Keratinocyte (primary cell): ENCODE results near the gene LBHD1. TPM values are rescaled to one million over a fixed set of nuclear protein-coding genes. Genes with fewer than 3 reads are reported as not detected.
"Not testable (repeated sequence)": the region's sequence is repeated elsewhere in the genome, so short reads cannot be mapped to it uniquely, and the experiment has no call there.

Experiments
- DNase-seq: peaks from one replicate; pipeline ENCODE4 v3.0.0-alpha.2; 2011; ENCODE audit warnings: low read depth, missing footprints, low spot score
- FAIRE-seq: peaks from 2 replicates; lab custom pipeline; 2011; peaks lifted over from hg19 to GRCh38; lab: Jason Lieb, UNC
- H2AFZ ChIP-seq: 2 replicates; pipeline ENCODE4 v1.6.0; 2012; ENCODE audit warnings: low read length, control low read depth, inconsistent platforms; ENCODE audit not compliant: control insufficient read depth
- H3K27ac ChIP-seq: 2 replicates; pipeline ENCODE4 v1.5.1; 2011; ENCODE audit warnings: low read length; ENCODE audit not compliant: control insufficient read depth, insufficient read depth
- H3K27me3 ChIP-seq: 3 replicates; pipeline ENCODE4 v1.6.0; 2011; ENCODE audit warnings: low read length; ENCODE audit not compliant: control insufficient read depth, insufficient read depth; ENCODE audit errors: extremely low read depth
- H3K36me3 ChIP-seq, 2 experiments: 2 replicates in 1 of 2; 3 replicates in 1 of 2; pipeline ENCODE4 v1.5.1; 2011; ENCODE audit warnings: low read length in 2 of 2, mild to moderate bottlenecking in 1 of 2; ENCODE audit not compliant: control insufficient read depth in 2 of 2, insufficient read depth in 2 of 2; ENCODE audit errors: extremely low read depth in 1 of 2
- H3K4me1 ChIP-seq: 3 replicates; pipeline ENCODE4 v1.5.1; 2011; ENCODE audit warnings: low read length; ENCODE audit not compliant: control insufficient read depth, insufficient read depth; ENCODE audit errors: extremely low read depth
- H3K4me2 ChIP-seq: 3 replicates; pipeline ENCODE4 v1.6.0; 2011; ENCODE audit warnings: low read depth, low read length; ENCODE audit not compliant: control insufficient read depth, insufficient read depth; ENCODE audit errors: extremely low read depth
- H3K4me3 ChIP-seq, 3 experiments: fragments of 200-600 bp in 1 of 3; sonication (generic) in 1 of 3; 2 replicates in 2 of 3; 3 replicates in 1 of 3; pipeline ENCODE4 v1.5.1; 2011 to 2016; ENCODE audit warnings: low read length in 3 of 3, mild to moderate bottlenecking in 3 of 3, control low read depth in 2 of 3, inconsistent platforms in 1 of 3, low read depth in 1 of 3, mixed read lengths in 1 of 3, mixed run types in 1 of 3, moderate library complexity in 1 of 3; ENCODE audit not compliant: control insufficient read depth in 2 of 3, insufficient read depth in 2 of 3; ENCODE audit errors: extremely low read depth in 1 of 3
- H3K79me2 ChIP-seq: 2 replicates; pipeline ENCODE4 v1.6.0; 2012; ENCODE audit warnings: low read length; ENCODE audit not compliant: control insufficient read depth, insufficient read depth
- H3K9ac ChIP-seq: 3 replicates; pipeline ENCODE4 v1.6.0; 2011; ENCODE audit warnings: low read length; ENCODE audit not compliant: control insufficient read depth, insufficient read depth; ENCODE audit errors: extremely low read depth
- H3K9me1 ChIP-seq: 3 replicates; pipeline ENCODE4 v1.6.0; 2011; ENCODE audit warnings: low read length; ENCODE audit not compliant: control insufficient read depth, insufficient read depth; ENCODE audit errors: extremely low read depth
- H3K9me3 ChIP-seq: 2 replicates; pipeline ENCODE4 v1.5.1; 2012; ENCODE audit warnings: low read depth, low read length; ENCODE audit not compliant: control insufficient read depth
- H4K20me1 ChIP-seq: 3 replicates; pipeline ENCODE4 v1.6.0; 2011; ENCODE audit warnings: low read length; ENCODE audit not compliant: control insufficient read depth, insufficient read depth; ENCODE audit errors: extremely low read depth
- CTCF ChIP-seq, 3 experiments: IDR thresholded peaks in 1 of 3; conservative IDR thresholded peaks in 1 of 3; optimal IDR thresholded peaks in 1 of 3; 2 replicates in 2 of 3; 3 replicates in 1 of 3; pipeline versions ENCODE3 to v1.5.1; 2011; ENCODE audit warnings: low read length in 3 of 3, mild to moderate bottlenecking in 3 of 3, moderate library complexity in 2 of 3, control low read depth in 1 of 3, inconsistent platforms in 1 of 3; ENCODE audit not compliant: insufficient read depth in 2 of 3; ENCODE audit errors: extremely low read depth in 1 of 3
- EZH2 ChIP-seq: IDR thresholded peaks from one replicate; pipeline ENCODE4 v1.6.1; 2012; ENCODE audit warnings: inconsistent platforms, mild to moderate bottlenecking, low read length, moderate library complexity
- dilution Hi-C: fragments of 300-500 bp; cut with MboI; formaldehyde crosslinking; loops from one replicate; pipeline ENCODE4 v1.7.0; 2020; ENCODE audit warnings: low sequenced_read_pairs; ENCODE audit not compliant: extremely low pct_ligation_motif_present
- polyA plus RNA-seq, 5 experiments: library from polyadenylated mRNA; depleted of rRNA in 3 of 5; stranded (reverse) in 3 of 5; stranded (forward) in 1 of 5; unstranded in 1 of 5; fragments of >200 nt; gene quantifications; 1 replicate in 1 of 5; 2 replicates in 3 of 5; 3 replicates in 1 of 5; pipeline versions ENCODE4 v1.2.1 to v1.2.3, GENCODE V29; 2011 to 2012; ENCODE audit warnings: missing spikeins in 2 of 5, low read depth in 1 of 5, low replicate concordance in 1 of 5

LBHD1 gene
- polyA plus RNA-seq, 1 donor (not counting 4 experiments of a cell fraction or from before 2014, with no cell fraction given) = 4.9 TPM

- Histone ChIP-seq H3K4me1 (peaks cover 36% of the 10 kb centered on the region), H3K9ac (peak overlapping the region; percentile 86), H3K27me3 (no peaks in the 10 kb centered on the region), H2AFZ (peak overlapping the region; percentile 92), H4K20me1 (no peaks in the 10 kb centered on the region), H3K9me1 (no peaks in the 10 kb centered on the region), H3K79me2 (no peaks in the 10 kb centered on the region), H3K9me3 (no peaks in the 10 kb centered on the region), H3K4me3 (peak overlapping the region; percentile 59 to 95 (median 72)), H3K36me3 (peaks cover 2 to 11% of the 10 kb centered on the region in 2 experiments), H3K4me2 (peak overlapping the region; percentile 99), H3K27ac (peak overlapping the region; percentile 87)
- TF ChIP-seq CTCF (optimal IDR thresholded peaks at IDR 0.05 in 1 of 3, IDR thresholded peaks at IDR 0.05 in 1 of 3, conservative IDR thresholded peaks at IDR 0.05 in 1 of 3; ENCODE audit: extremely low read depth in 1 of 3, insufficient read depth in 2 of 3, low read length in 3 of 3) (no peak), EZH2 (no peak)
- DNase-seq (peak; percentile 73), FAIRE-seq (no peak)
- dilution Hi-C loops = no loop called here
Measured at GRCh38 chr11:62705880-62706849, 34.1 kb upstream of the LBHD1 start.

- Histone ChIP-seq H4K20me1 (no peaks in the 10 kb centered on the region), H3K4me3 (peak overlapping the region; percentile 59 to 95 (median 72)), H3K27me3 (no peaks in the 10 kb centered on the region), H3K36me3 (peaks cover 2 to 8% of the 10 kb centered on the region in 2 experiments), H3K27ac (peak overlapping the region; percentile 87), H2AFZ (peak overlapping the region; percentile 92), H3K4me2 (peak overlapping the region; percentile 99), H3K79me2 (no peaks in the 10 kb centered on the region), H3K9me3 (no peaks in the 10 kb centered on the region), H3K4me1 (peaks cover 36% of the 10 kb centered on the region), H3K9ac (peak overlapping the region; percentile 86), H3K9me1 (no peaks in the 10 kb centered on the region)
- dilution Hi-C loops = no loop called here
- FAIRE-seq = no peak
- no peak for DNase-seq
- TF ChIP-seq EZH2 = no peak
- TF ChIP-seq CTCF (optimal IDR thresholded peaks at IDR 0.05 in 1 of 3, IDR thresholded peaks at IDR 0.05 in 1 of 3, conservative IDR thresholded peaks at IDR 0.05 in 1 of 3; ENCODE audit: extremely low read depth in 1 of 3, insufficient read depth in 2 of 3, low read length in 3 of 3) = peak in 2 of 3 experiments; percentile 13 to 26
Measured at GRCh38 chr11:62705413-62705812, 33.3 kb upstream of the LBHD1 start.

GRCh38 chr11:62703921-62704320 lies 31.9 kb upstream of the LBHD1 start:
- H2AFZ ChIP-seq, H3K79me2 ChIP-seq, H3K27me3 ChIP-seq, H3K9me3 ChIP-seq, H3K36me3 ChIP-seq, H3K9me1 ChIP-seq, DNase-seq, H3K4me3 ChIP-seq, H3K9ac ChIP-seq, H3K4me2 ChIP-seq, dilution Hi-C loops, H4K20me1 ChIP-seq, FAIRE-seq, H3K27ac ChIP-seq: not testable (repeated sequence)
- H3K4me1 ChIP-seq = peaks cover 25% of the 10 kb centered on the region
